MM.1S (cell line): Measurements from ENCODE around the gene AMPH.

Experiments used
- DNase-seq: peaks from one replicate; pipeline ENCODE4 v3.0.0-alpha.2; 2015
- H2AFZ ChIP-seq: fragments of 300-600 bp; sonication (generic); 2 replicates; pipeline ENCODE4 v1.6.0; 2016; ENCODE audit warnings: antibody characterized with exemption, low read length
- H3F3A ChIP-seq: fragments of 300-600 bp; sonication (generic); 2 replicates; pipeline ENCODE4 v1.6.1; 2016; ENCODE audit warnings: mild to moderate bottlenecking, antibody characterized with exemption, low read length, moderate library complexity, mixed read lengths; ENCODE audit not compliant: insufficient read depth
- H3K27ac ChIP-seq: fragments of 300-600 bp; sonication (generic); 2 replicates; pipeline ENCODE4 v1.5.1; 2016; ENCODE audit warnings: mild to moderate bottlenecking, low read length
- H3K27me3 ChIP-seq: fragments of 300-600 bp; sonication (generic); replicated peaks from 2 replicates; pipeline ENCODE4 v1.6.0; 2016; ENCODE audit warnings: low read length; ENCODE audit not compliant: insufficient read depth
- H3K36me3 ChIP-seq: fragments of 300-600 bp; sonication (generic); replicated peaks from 2 replicates; pipeline ENCODE4 v1.6.1; 2016; ENCODE audit warnings: mild to moderate bottlenecking, low read length, mixed read lengths; ENCODE audit not compliant: insufficient read depth
- H3K4me1 ChIP-seq: fragments of 300-600 bp; sonication (generic); 2 replicates; pipeline ENCODE4 v1.6.1; 2016; ENCODE audit warnings: low read length, mixed read lengths
- H3K4me2 ChIP-seq: fragments of 300-600 bp; sonication (generic); 2 replicates; pipeline ENCODE4 v1.6.0; 2016; ENCODE audit warnings: low read depth, low read length
- H3K4me3 ChIP-seq: fragments of 300-600 bp; sonication (generic); 2 replicates; pipeline ENCODE4 v1.5.1; 2016; ENCODE audit warnings: low read length, mixed read lengths
- H3K79me2 ChIP-seq: fragments of 300-600 bp; sonication (generic); 2 replicates; pipeline ENCODE4 v1.6.1; 2016; ENCODE audit warnings: mixed run types, low read length, mixed read lengths
- H3K9ac ChIP-seq: fragments of 300-600 bp; sonication (generic); 2 replicates; pipeline ENCODE4 v1.6.1; 2016; ENCODE audit warnings: low read length, mixed read lengths
- H3K9me2 ChIP-seq: fragments of 300-600 bp; sonication (generic); replicated peaks from 2 replicates; pipeline ENCODE4 v1.6.1; 2016; ENCODE audit warnings: mild to moderate bottlenecking, low read length, mixed read lengths; ENCODE audit not compliant: insufficient read depth
- H3K9me3 ChIP-seq: fragments of 300-600 bp; sonication (generic); replicated peaks from 2 replicates; pipeline ENCODE4 v1.6.1; 2016; ENCODE audit warnings: mild to moderate bottlenecking, low read length, mixed read lengths; ENCODE audit not compliant: insufficient read depth
- H4K20me1 ChIP-seq: fragments of 300-600 bp; sonication (generic); 2 replicates; pipeline ENCODE4 v1.6.1; 2016; ENCODE audit warnings: mild to moderate bottlenecking, low read length, moderate library complexity, mixed read lengths; ENCODE audit not compliant: insufficient read depth
- EZH2 ChIP-seq: fragments of 300-600 bp; sonication (generic); optimal IDR thresholded peaks from 2 replicates; pipeline ENCODE3; 2017; ENCODE audit warnings: low read depth, mild to moderate bottlenecking, antibody characterized with exemption, low read length, mixed read lengths
- EZH2phosphoT487 ChIP-seq: fragments of 300-600 bp; sonication (generic); IDR thresholded peaks from 2 replicates; pipeline ENCODE4 v1.6.1; 2018; ENCODE audit warnings: antibody characterized with exemption, low read length
- TF ChIP-seq, protein P1 (sequence below): fragments of 300-600 bp; sonication (generic); IDR thresholded peaks from 2 replicates; pipeline ENCODE4 v1.5.1; 2016; ENCODE audit warnings: antibody characterized with exemption, low read length, mixed read lengths

Gene AMPH

DNA sequence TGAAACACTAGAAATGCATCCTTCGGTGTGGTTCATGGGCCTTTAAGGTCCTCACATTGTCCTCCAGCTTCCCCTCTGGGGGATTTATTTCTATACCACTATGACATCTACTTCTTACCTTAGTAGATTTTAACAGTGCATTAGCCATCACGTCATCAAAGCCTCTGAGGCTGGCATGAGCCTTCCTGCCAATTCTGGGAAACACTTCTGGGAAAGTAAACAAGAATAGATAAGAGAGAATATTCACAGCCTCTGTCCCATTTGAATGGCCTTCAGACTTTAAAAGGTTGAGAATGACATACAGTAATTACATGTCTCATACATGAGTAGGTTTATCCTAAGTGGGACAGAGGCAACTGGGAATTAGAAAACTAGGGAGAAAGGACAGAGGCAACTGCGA, 89.7 kb downstream of the AMPH start:
- Histone ChIP-seq H3F3A (no peaks in the 10 kb centered on the region), H3K27ac (no peak overlapping the region), H3K79me2 (no peaks in the 10 kb centered on the region), H3K4me2 (no peak overlapping the region), H3K36me3 (no peaks in the 10 kb centered on the region), H3K4me1 (no peaks in the 10 kb centered on the region), H3K9me3 (no peaks in the 10 kb centered on the region), H2AFZ (no peak overlapping the region), H3K9me2 (no peaks in the 10 kb centered on the region), H4K20me1 (no peaks in the 10 kb centered on the region), H3K9ac (no peak overlapping the region), H3K27me3 (no peaks in the 10 kb centered on the region), H3K4me3 (no peak overlapping the region)
- no peak for DNase-seq
- TF ChIP-seq EZH2phosphoT487, result no peak
- TF ChIP-seq, protein P1, sequence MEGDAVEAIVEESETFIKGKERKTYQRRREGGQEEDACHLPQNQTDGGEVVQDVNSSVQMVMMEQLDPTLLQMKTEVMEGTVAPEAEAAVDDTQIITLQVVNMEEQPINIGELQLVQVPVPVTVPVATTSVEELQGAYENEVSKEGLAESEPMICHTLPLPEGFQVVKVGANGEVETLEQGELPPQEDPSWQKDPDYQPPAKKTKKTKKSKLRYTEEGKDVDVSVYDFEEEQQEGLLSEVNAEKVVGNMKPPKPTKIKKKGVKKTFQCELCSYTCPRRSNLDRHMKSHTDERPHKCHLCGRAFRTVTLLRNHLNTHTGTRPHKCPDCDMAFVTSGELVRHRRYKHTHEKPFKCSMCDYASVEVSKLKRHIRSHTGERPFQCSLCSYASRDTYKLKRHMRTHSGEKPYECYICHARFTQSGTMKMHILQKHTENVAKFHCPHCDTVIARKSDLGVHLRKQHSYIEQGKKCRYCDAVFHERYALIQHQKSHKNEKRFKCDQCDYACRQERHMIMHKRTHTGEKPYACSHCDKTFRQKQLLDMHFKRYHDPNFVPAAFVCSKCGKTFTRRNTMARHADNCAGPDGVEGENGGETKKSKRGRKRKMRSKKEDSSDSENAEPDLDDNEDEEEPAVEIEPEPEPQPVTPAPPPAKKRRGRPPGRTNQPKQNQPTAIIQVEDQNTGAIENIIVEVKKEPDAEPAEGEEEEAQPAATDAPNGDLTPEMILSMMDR, result no peak
- no peak for TF ChIP-seq EZH2

DNA sequence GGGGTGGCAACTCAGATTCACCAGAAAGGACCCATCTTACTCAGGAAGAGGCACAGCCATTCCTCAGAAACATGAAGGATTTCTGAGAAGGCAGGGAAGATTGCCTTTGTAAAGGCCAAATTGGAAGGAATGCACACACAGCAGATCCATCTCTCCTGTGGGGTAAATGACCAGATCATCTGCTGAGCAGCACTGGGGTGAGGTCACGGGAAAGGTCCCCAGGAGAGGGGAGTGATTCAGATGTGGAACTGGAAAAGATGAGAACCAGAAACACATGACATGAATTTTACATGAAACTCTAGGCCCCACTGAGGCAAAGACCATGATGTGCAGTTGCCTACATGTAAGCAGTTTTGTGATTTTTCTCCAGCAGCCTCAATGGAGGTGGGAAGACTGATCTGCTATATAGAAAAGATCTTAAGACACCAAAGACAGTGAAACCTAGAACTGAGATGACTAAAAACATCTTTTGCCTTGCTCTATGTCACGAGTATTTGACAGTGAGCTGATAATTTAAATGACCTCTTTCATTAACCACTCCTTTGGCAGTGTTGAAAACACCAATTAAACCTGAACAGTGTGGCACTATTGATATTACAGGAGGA, 91.6 kb downstream of the AMPH start:
- H3F3A ChIP-seq, result no peaks in the 10 kb centered on the region
- H3K36me3 ChIP-seq, result no peaks in the 10 kb centered on the region
- no peak for TF ChIP-seq EZH2
- TF ChIP-seq, protein P1, result no peak
- no peak for TF ChIP-seq EZH2phosphoT487
- H3K79me2 ChIP-seq, result no peaks in the 10 kb centered on the region
- no peak overlapping the region for H3K9ac ChIP-seq
- no peaks in the 10 kb centered on the region for H3K9me2 ChIP-seq
- H2AFZ ChIP-seq, result no peak overlapping the region
- H3K4me3 ChIP-seq, result no peak overlapping the region
- no peak for DNase-seq
- H3K27ac ChIP-seq, result no peak overlapping the region
- no peak overlapping the region for H3K4me2 ChIP-seq
- no peaks in the 10 kb centered on the region for H4K20me1 ChIP-seq
- no peaks in the 10 kb centered on the region for H3K4me1 ChIP-seq
- no peaks in the 10 kb centered on the region for H3K9me3 ChIP-seq
- no peaks in the 10 kb centered on the region for H3K27me3 ChIP-seq

DNA sequence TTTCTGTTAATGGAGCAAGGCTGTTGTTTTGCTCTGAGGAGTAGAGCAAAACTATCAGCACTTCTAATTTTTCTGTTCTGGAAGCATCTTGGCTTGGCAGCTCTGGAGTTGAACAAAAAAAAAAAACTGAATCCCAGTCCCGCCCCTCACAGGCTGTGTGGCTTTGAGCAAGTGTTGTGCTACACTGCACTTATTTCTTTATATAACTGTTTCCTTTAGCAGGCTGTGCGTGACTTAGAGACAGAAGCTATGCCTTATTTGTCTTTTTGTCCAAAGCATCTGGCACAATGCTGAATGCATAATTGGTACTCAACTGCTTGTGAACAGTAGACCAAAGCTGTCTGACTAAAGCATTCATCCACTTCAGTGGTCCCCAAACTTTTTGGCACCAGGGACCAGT, 96.1 kb downstream of the AMPH start:
- H3K9me2 ChIP-seq, result no peaks in the 10 kb centered on the region
- H3K27me3 ChIP-seq, result no peaks in the 10 kb centered on the region
- peaks cover 6% of the 10 kb centered on the region for H3F3A ChIP-seq
- no peak overlapping the region for H3K4me3 ChIP-seq
- no peak overlapping the region for H3K4me2 ChIP-seq
- TF ChIP-seq EZH2phosphoT487 (no peak), EZH2 (no peak)
- TF ChIP-seq, protein P1, result no peak
- no peaks in the 10 kb centered on the region for H3K36me3 ChIP-seq
- H4K20me1 ChIP-seq, result no peaks in the 10 kb centered on the region
- DNase-seq, result no peak
- H3K79me2 ChIP-seq, result no peaks in the 10 kb centered on the region
- no peak overlapping the region for H3K9ac ChIP-seq
- H3K27ac ChIP-seq, result no peak overlapping the region
- no peak overlapping the region for H2AFZ ChIP-seq
- H3K9me3 ChIP-seq, result no peaks in the 10 kb centered on the region
- peaks cover 12% of the 10 kb centered on the region for H3K4me1 ChIP-seq
